IMR-90 (cell line): ENCODE results near the gene LRIG1.

Experiments used
- POLR2A ChIP-seq: IDR thresholded peaks from 2 replicates; pipeline ENCODE4 v1.6.1; 2012; ENCODE audit warnings: mild to moderate bottlenecking, low read depth, low read length
- RFX5 ChIP-seq: IDR thresholded peaks from 2 replicates; pipeline ENCODE4 v1.8.0; 2012; ENCODE audit warnings: low read depth, mild to moderate bottlenecking, low read length, moderate library complexity
- TF ChIP-seq, protein P1 (sequence below): conservative IDR thresholded peaks from 2 replicates; pipeline ENCODE4 v1.5.1; 2012; ENCODE audit warnings: mild to moderate bottlenecking, low read depth, low read length, improper control_type of control experiment
- TF ChIP-seq, protein P2 (sequence below): fragments of 150-350 bp; IDR thresholded peaks from 2 replicates; pipeline ENCODE4 v1.6.1; 2016; ENCODE audit warnings: low read depth, mild to moderate bottlenecking, low read length, moderate library complexity, borderline replicate concordance

DNA sequence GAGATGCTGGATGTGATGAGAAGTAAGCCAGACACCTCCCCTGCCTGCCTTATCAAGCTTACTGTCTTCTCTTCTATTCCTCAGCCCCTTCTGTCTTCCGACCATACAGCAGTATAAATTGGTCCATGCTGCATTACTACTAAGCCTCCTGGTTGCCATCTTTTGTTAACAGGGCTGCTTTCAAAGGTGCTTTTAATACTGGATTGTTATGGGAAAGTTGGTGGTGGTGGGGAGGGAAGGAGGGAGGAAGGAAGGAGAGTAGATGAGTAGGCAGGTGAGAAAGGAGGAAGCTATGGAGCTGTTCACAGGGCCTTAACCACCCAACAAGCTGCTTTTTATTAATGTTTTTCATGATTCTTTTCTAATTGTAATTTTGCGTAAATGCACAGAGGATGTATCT is 165.2 kb downstream of the LRIG1 start:
- TF ChIP-seq RFX5 (no peak), POLR2A (no peak)
- TF ChIP-seq, protein P1, sequence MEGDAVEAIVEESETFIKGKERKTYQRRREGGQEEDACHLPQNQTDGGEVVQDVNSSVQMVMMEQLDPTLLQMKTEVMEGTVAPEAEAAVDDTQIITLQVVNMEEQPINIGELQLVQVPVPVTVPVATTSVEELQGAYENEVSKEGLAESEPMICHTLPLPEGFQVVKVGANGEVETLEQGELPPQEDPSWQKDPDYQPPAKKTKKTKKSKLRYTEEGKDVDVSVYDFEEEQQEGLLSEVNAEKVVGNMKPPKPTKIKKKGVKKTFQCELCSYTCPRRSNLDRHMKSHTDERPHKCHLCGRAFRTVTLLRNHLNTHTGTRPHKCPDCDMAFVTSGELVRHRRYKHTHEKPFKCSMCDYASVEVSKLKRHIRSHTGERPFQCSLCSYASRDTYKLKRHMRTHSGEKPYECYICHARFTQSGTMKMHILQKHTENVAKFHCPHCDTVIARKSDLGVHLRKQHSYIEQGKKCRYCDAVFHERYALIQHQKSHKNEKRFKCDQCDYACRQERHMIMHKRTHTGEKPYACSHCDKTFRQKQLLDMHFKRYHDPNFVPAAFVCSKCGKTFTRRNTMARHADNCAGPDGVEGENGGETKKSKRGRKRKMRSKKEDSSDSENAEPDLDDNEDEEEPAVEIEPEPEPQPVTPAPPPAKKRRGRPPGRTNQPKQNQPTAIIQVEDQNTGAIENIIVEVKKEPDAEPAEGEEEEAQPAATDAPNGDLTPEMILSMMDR = no peak
- TF ChIP-seq, protein P2, sequence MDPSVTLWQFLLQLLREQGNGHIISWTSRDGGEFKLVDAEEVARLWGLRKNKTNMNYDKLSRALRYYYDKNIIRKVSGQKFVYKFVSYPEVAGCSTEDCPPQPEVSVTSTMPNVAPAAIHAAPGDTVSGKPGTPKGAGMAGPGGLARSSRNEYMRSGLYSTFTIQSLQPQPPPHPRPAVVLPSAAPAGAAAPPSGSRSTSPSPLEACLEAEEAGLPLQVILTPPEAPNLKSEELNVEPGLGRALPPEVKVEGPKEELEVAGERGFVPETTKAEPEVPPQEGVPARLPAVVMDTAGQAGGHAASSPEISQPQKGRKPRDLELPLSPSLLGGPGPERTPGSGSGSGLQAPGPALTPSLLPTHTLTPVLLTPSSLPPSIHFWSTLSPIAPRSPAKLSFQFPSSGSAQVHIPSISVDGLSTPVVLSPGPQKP = no peak
